ENCODE results near the gene SLC44A3. TPM values are rescaled to one million over a fixed set of nuclear protein-coding genes. Genes with fewer than 3 reads are reported as not detected.
"Not testable (repeated sequence)": the region's sequence is repeated elsewhere in the genome, so short reads cannot be mapped to it uniquely, and the experiment has no call there.

SLC44A3 gene
- total and polyA plus RNA-seq, 3 experiments from 2014 or later: 0.31 to 0.83 (median 0.47) TPM

- H3K27me3 ChIP-seq (ENCODE audit: insufficient read depth, low read length, poor library complexity, severe bottlenecking): no peaks in the 10 kb centered on the region
- no peaks in the 10 kb centered on the region for H3K9me3 ChIP-seq (ENCODE audit: low read length)
- no peaks in the 10 kb centered on the region for H3K4me1 ChIP-seq (ENCODE audit: insufficient read depth, low read length)
- ChIA-PET POLR2A (no interaction called here), CTCF (interaction anchor here (1.7 kb wide), 1 partner anchor 22 kb away, joined by 7 read pairs; no protein-coding TSS in a partner anchor)
- Mint-ChIP-seq H3K27ac (no peak overlapping the region), H3K36me3 (peaks cover 0 to 2% (median 0%) of the 10 kb centered on the region in 3 donors), H3K4me1 (no peaks in the 10 kb centered on the region), H3K9me3 (no peaks in the 10 kb centered on the region), H3K4me3 (no peak overlapping the region), H3K27me3 (peaks cover 5 to 34% of the 10 kb centered on the region in 2 donors)
- no peak overlapping the region for H3K27ac ChIP-seq (ENCODE audit: low read depth, low read length)
- no peaks in the 10 kb centered on the region for H3K36me3 ChIP-seq (ENCODE audit: insufficient read depth, low read length)
- DNase-seq: no peak
- H3K4me3 ChIP-seq (ENCODE audit: low read length): no peak overlapping the region
These were observed 12.3 kb downstream of the SLC44A3 start for GRCh38 chr1:94832446-94832845.

DNA sequence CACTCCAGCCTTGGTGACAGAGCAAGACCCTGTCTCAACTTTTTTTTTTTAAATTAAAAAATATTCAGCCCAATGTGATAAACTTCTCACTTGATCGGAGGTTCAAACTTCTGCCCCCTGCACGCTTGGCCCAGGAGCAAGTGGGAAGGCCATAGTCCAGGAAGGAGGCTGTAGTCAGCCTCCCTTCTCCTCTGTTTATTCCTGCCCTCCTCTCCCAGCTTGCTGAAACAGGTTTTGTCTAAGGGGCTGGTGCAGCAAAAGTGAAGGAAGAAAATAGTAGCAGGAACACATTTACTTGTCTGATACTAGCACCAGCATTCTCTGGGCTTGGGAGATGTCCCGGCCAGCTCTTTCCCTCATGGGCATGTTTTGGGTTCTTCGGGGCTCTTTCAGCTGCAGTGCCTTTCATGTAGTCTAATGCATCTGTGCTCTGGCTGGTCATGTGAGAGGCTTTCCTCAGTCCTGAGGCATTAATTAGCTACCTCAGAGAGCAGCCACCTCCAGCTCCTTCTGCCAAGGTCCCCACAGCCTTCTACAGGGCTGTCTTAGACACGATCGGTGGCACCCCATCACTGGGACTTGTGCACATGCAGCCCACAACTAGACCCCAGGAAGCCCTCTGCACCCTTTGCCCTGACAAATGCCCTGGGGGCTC is 12.9 kb downstream of the SLC44A3 start:
- CTCF ChIA-PET: interaction anchor here (1.7 kb wide), 1 partner anchor 22 kb away, joined by 7 read pairs; no protein-coding TSS in a partner anchor
- Histone ChIP-seq H3K4me1 (ENCODE audit: insufficient read depth, low read length) (no peaks in the 10 kb centered on the region), H3K4me3 (ENCODE audit: low read length) (no peak overlapping the region), H3K9me3 (ENCODE audit: low read length) (no peaks in the 10 kb centered on the region), H3K27me3 (ENCODE audit: insufficient read depth, low read length, poor library complexity, severe bottlenecking) (no peaks in the 10 kb centered on the region), H3K36me3 (ENCODE audit: insufficient read depth, low read length) (no peaks in the 10 kb centered on the region), H3K27ac (ENCODE audit: low read depth, low read length) (no peak overlapping the region)
- Mint-ChIP-seq H3K36me3 (peaks cover 0 to 2% (median 0%) of the 10 kb centered on the region in 3 donors), H3K27me3 (peaks cover 5 to 30% of the 10 kb centered on the region in 2 donors), H3K4me1 (no peaks in the 10 kb centered on the region), H3K4me3 (no peak overlapping the region), H3K27ac (peak overlapping the region in 1 of 8 donors; percentile 66), H3K9me3 (no peaks in the 10 kb centered on the region)
- POLR2A ChIA-PET: no interaction called here
- no peak for DNase-seq

GRCh38 chr1:94836891-94837290 is 16.7 kb downstream of the SLC44A3 start:
- no peak for DNase-seq
- H3K9me3 ChIP-seq (ENCODE audit: low read length): no peaks in the 10 kb centered on the region
- H3K27ac Mint-ChIP-seq: no peak overlapping the region
- no peak overlapping the region for H3K27ac ChIP-seq (ENCODE audit: low read depth, low read length)
- H3K4me3 ChIP-seq (ENCODE audit: low read length): no peak overlapping the region
- no peak overlapping the region for H3K4me3 Mint-ChIP-seq
- peaks cover 0 to 2% (median 0%) of the 10 kb centered on the region in 5 donors for H3K9me3 Mint-ChIP-seq
- no peaks in the 10 kb centered on the region for H3K4me1 ChIP-seq (ENCODE audit: insufficient read depth, low read length)
- H3K27me3 ChIP-seq (ENCODE audit: insufficient read depth, low read length, poor library complexity, severe bottlenecking): no peaks in the 10 kb centered on the region
- H3K27me3 Mint-ChIP-seq: peaks cover 4 to 28% of the 10 kb centered on the region in 2 donors
- POLR2A ChIA-PET: no interaction called here
- CTCF ChIA-PET: interaction anchor here (1.2 kb wide), 1 partner anchor 18 kb away, joined by 3 read pairs; no protein-coding TSS in a partner anchor
- H3K36me3 Mint-ChIP-seq: no peaks in the 10 kb centered on the region
- no peaks in the 10 kb centered on the region for H3K4me1 Mint-ChIP-seq
- no peaks in the 10 kb centered on the region for H3K36me3 ChIP-seq (ENCODE audit: insufficient read depth, low read length)

DNA sequence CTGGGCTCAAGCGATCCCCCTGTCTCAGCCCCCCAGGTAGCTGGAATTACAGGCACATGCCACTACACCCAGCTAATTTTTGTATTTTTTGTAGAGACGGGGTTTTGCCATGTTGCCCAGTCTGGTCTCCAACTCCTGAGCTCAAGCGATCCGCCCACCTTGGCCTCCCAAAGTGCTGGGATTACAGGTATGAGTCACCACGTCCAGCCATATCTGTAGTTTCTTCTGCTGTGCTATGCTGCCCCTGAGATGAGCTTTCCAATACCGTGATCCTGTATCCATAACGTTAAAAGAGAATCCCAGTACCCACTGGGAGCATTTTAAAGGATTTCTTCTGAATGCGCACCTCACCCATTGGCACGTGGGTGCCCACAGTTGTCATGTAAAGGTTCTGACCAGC is 20.2 kb downstream of the SLC44A3 start:
- H3K4me1 Mint-ChIP-seq; POLR2A ChIA-PET; H3K27ac ChIP-seq (ENCODE audit: low read depth, low read length); H3K4me1 ChIP-seq (ENCODE audit: insufficient read depth, low read length); H3K4me3 ChIP-seq (ENCODE audit: low read length); H3K27me3 ChIP-seq (ENCODE audit: insufficient read depth, low read length, poor library complexity, severe bottlenecking); H3K27ac Mint-ChIP-seq; H3K36me3 Mint-ChIP-seq; H3K9me3 ChIP-seq (ENCODE audit: low read length); DNase-seq; H3K4me3 Mint-ChIP-seq; H3K9me3 Mint-ChIP-seq; H3K36me3 ChIP-seq (ENCODE audit: insufficient read depth, low read length): not testable (repeated sequence)
- H3K27me3 Mint-ChIP-seq: peaks cover 4 to 44% of the 10 kb centered on the region in 2 donors
- CTCF ChIA-PET: interaction anchor here (1.4 kb wide), 1 partner anchor 13 kb away, joined by 4 read pairs; no protein-coding TSS in a partner anchor

DNA sequence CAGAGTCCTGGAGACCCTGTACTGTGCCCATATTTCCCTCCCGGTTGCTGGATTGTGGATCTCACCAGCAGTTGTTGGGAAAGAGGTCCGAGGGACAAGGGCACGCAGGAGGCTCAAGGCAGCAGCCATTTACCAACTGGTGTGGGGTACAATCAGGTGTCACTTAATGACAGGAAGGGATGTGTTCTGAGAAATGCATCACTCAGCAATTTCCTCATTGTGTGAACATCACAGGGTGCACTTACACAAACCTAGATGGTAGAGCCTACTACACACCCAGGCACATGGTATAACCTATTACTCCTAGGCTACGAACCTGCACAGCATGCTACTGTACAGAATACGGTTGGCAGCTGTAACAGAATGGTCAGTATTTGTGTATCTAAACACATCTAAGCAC is 20.7 kb downstream of the SLC44A3 start:
- CTCF ChIA-PET: interaction anchor here (1.4 kb wide), 1 partner anchor 13 kb away, joined by 4 read pairs; no protein-coding TSS in a partner anchor
- Histone ChIP-seq H3K4me1 (ENCODE audit: insufficient read depth, low read length) (no peaks in the 10 kb centered on the region), H3K27ac (ENCODE audit: low read depth, low read length) (no peak overlapping the region), H3K4me3 (ENCODE audit: low read length) (no peak overlapping the region), H3K27me3 (ENCODE audit: insufficient read depth, low read length, poor library complexity, severe bottlenecking) (no peaks in the 10 kb centered on the region), H3K36me3 (ENCODE audit: insufficient read depth, low read length) (no peaks in the 10 kb centered on the region), H3K9me3 (ENCODE audit: low read length) (no peaks in the 10 kb centered on the region)
- Mint-ChIP-seq H3K27ac (no peak overlapping the region), H3K4me1 (no peaks in the 10 kb centered on the region), H3K36me3 (no peaks in the 10 kb centered on the region), H3K27me3 (peaks cover 4 to 41% of the 10 kb centered on the region in 2 donors), H3K4me3 (no peak overlapping the region), H3K9me3 (peaks cover 0 to 2% (median 0%) of the 10 kb centered on the region in 5 donors)
- no peak for DNase-seq
- POLR2A ChIA-PET: no interaction called here

DNA sequence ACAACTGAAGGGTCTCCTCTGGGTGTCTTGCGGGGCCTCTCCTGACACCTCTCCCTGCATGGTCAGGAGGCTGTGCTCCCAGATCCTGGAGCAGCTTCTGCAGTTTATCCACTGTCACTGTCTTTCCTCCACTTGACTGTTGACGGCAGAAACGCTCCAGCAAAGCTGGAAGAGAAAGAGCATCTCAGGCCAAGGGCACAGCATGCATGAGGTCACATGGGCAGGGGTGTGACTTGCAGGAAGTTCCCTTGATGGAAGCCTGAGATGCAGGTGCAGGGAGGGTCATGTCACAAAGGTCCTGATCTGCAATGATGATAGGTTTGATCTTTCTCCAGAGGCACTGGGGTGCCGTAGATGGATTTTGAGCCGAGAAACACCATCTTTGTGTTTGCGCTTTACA is 23.3 kb downstream of the SLC44A3 start:
- H3K4me1 ChIP-seq (ENCODE audit: insufficient read depth, low read length): no peaks in the 10 kb centered on the region
- H3K27ac ChIP-seq (ENCODE audit: low read depth, low read length): no peak overlapping the region
- Mint-ChIP-seq H3K27me3 (peaks cover 10 to 37% of the 10 kb centered on the region in 2 donors), H3K9me3 (peaks cover 0 to 2% (median 0%) of the 10 kb centered on the region in 5 donors), H3K4me3 (no peak overlapping the region), H3K36me3 (no peaks in the 10 kb centered on the region), H3K27ac (no peak overlapping the region), H3K4me1 (no peaks in the 10 kb centered on the region)
- no peaks in the 10 kb centered on the region for H3K36me3 ChIP-seq (ENCODE audit: insufficient read depth, low read length)
- H3K9me3 ChIP-seq (ENCODE audit: low read length): no peaks in the 10 kb centered on the region
- H3K27me3 ChIP-seq (ENCODE audit: insufficient read depth, low read length, poor library complexity, severe bottlenecking): no peaks in the 10 kb centered on the region
- ChIA-PET CTCF (interaction anchor here (1.6 kb wide), 1 partner anchor 11 kb away, joined by 5 read pairs; no protein-coding TSS in a partner anchor), POLR2A (no interaction called here)
- no peak for DNase-seq
- H3K4me3 ChIP-seq (ENCODE audit: low read length): no peak overlapping the region

DNA sequence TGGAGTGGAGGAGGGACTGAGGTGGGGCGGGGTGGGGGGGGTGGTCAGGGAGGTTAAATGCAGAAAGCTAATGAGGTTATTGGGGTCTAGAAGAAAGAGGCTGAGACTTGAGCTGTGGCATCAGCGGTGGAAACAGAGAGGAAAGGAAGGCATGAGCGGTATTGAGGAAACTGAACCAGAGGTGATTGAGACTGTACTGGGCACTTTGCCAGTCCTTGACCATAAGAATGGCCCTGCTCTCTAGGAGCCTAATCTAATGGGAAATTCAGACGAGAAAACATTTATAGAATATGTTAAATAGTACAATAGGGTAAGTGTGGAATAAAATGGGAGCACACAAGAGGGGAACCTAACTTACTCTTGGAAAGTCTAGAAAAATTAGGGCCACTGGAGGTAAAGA is 23.7 kb downstream of the SLC44A3 start:
- ChIA-PET POLR2A (no interaction called here), CTCF (no interaction called here)
- Histone ChIP-seq H3K27ac (ENCODE audit: low read depth, low read length) (no peak overlapping the region), H3K4me3 (ENCODE audit: low read length) (no peak overlapping the region), H3K9me3 (ENCODE audit: low read length) (no peaks in the 10 kb centered on the region), H3K36me3 (ENCODE audit: insufficient read depth, low read length) (no peaks in the 10 kb centered on the region), H3K27me3 (ENCODE audit: insufficient read depth, low read length, poor library complexity, severe bottlenecking) (no peaks in the 10 kb centered on the region), H3K4me1 (ENCODE audit: insufficient read depth, low read length) (no peaks in the 10 kb centered on the region)
- no peaks in the 10 kb centered on the region for H3K36me3 Mint-ChIP-seq
- H3K4me1 Mint-ChIP-seq: no peaks in the 10 kb centered on the region
- peaks cover 10 to 41% of the 10 kb centered on the region in 2 donors for H3K27me3 Mint-ChIP-seq
- H3K4me3 Mint-ChIP-seq: no peak overlapping the region
- no peak for DNase-seq
- peaks cover 0 to 2% (median 0%) of the 10 kb centered on the region in 5 donors for H3K9me3 Mint-ChIP-seq
- H3K27ac Mint-ChIP-seq: no peak overlapping the region

DNA sequence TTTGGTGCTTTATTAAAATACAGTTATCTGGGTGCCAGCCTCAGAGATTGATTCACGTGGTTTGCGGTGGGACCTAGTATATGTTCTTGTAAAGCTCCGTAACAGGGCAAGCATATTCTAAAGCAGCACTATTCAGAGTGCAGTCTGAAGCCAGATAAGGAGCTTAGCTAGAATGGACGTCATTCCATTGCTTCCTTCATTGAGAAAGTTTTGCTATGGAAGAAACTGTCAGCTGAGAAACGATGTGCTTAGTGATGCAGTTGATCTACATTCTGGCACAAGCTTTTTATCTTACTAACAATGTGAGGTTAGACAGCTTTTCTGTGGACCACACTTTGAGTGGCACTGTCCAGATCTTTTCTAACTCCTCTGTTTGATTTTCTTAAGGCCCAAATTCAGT is 26.2 kb downstream of the SLC44A3 start:
- Histone ChIP-seq H3K9me3 (ENCODE audit: low read length) (no peaks in the 10 kb centered on the region), H3K36me3 (ENCODE audit: insufficient read depth, low read length) (no peaks in the 10 kb centered on the region), H3K4me1 (ENCODE audit: insufficient read depth, low read length) (no peaks in the 10 kb centered on the region), H3K27ac (ENCODE audit: low read depth, low read length) (no peak overlapping the region), H3K27me3 (ENCODE audit: insufficient read depth, low read length, poor library complexity, severe bottlenecking) (no peaks in the 10 kb centered on the region), H3K4me3 (ENCODE audit: low read length) (no peak overlapping the region)
- ChIA-PET POLR2A (no interaction called here), CTCF (interaction anchor here (1.8 to 2.8 kb wide), 2 partner anchors 8 to 197 kb away, joined by 7 to 8 read pairs; no protein-coding TSS in a partner anchor)
- no peak overlapping the region for H3K27ac Mint-ChIP-seq
- H3K36me3 Mint-ChIP-seq: no peaks in the 10 kb centered on the region
- peaks cover 0 to 2% (median 0%) of the 10 kb centered on the region in 5 donors for H3K9me3 Mint-ChIP-seq
- DNase-seq: no peak
- H3K27me3 Mint-ChIP-seq: peaks cover 12 to 41% of the 10 kb centered on the region in 2 donors
- H3K4me3 Mint-ChIP-seq: no peak overlapping the region
- no peaks in the 10 kb centered on the region for H3K4me1 Mint-ChIP-seq

All from CD8-positive, alpha-beta memory T cell (primary cell).